HFF-Myc (cell line): Measurements from ENCODE around the gene RNF149.

Experiments used
- DNase-seq: peaks from one replicate; pipeline ENCODE4 v3.0.0-alpha.2; 2011; ENCODE audit warnings: low read depth; ENCODE audit errors: extremely low read depth
- H3K4me3 ChIP-seq: replicated peaks from 2 replicates; pipeline ENCODE4 v1.5.1; 2011; ENCODE audit warnings: low read depth, mild to moderate bottlenecking, control low read depth, low read length
- CTCF ChIP-seq: IDR thresholded peaks from 2 replicates; pipeline ENCODE4 v1.5.1; 2012; ENCODE audit warnings: mild to moderate bottlenecking, low read depth, low read length, control low read depth; ENCODE audit errors: missing control alignments

RNF149 gene

GRCh38 chr2:101273056-101273455 lies 35.4 kb downstream of the RNF149 start:
- TF ChIP-seq CTCF, result peak; percentile 8
- DNase-seq, result no peak
- H3K4me3 ChIP-seq, result no peak overlapping the region

- no peak overlapping the region for H3K4me3 ChIP-seq
- no peak for DNase-seq
- no peak for TF ChIP-seq CTCF
Observed at GRCh38 chr2:101272045-101272784, 36.3 kb downstream of the RNF149 start.

GRCh38 chr2:101270700-101271259 lies 37.7 kb downstream of the RNF149 start:
- TF ChIP-seq CTCF, result no peak
- DNase-seq, result no peak
- H3K4me3 ChIP-seq, result no peak overlapping the region

GRCh38 chr2:101267671-101268656 lies 40.5 kb downstream of the RNF149 start:
- H3K4me3 ChIP-seq, result no peak overlapping the region
- no peak for DNase-seq
- no peak for TF ChIP-seq CTCF

- no peak for TF ChIP-seq CTCF
- DNase-seq, result no peak
Observed at GRCh38 chr2:101265893-101266499, 42.5 kb downstream of the RNF149 start.

GRCh38 chr2:101264360-101264939 lies 44.1 kb downstream of the RNF149 start:
- no peak for DNase-seq
- no peak for TF ChIP-seq CTCF
- H3K4me3 ChIP-seq, result no peak overlapping the region

More at GRCh38 chr2:101265893-101266499, 42.5 kb downstream of the RNF149 start:
- H3K4me3 ChIP-seq, result no peak overlapping the region
